HG03103 (cell line): ENCODE results near the gene PAOX.

ENCODE experiments used
- ATAC-seq: cut with Tn5 transposase; IDR thresholded peaks from one replicate; pipeline ENCODE4 v1.9.1; 2021; ENCODE audit warnings: low read depth; ENCODE audit not compliant: unreplicated experiment

The PAOX gene

DNA sequence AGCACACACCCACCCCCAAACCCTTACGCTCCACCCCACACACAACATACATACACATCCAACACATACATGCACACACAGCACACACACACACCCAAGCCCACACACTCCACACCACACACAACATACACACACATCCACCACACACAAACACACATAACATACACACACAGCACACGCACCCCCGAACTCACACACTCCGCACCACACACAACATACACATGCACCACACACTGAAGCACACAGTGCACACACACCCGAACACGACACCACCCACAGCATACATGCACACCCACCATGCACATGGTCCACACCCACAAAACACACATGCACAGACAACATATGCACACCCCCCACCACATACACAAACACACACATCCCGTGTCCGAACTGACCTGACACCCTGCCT is 29.9 kb upstream of the PAOX start:
- no peak for ATAC-seq

DNA sequence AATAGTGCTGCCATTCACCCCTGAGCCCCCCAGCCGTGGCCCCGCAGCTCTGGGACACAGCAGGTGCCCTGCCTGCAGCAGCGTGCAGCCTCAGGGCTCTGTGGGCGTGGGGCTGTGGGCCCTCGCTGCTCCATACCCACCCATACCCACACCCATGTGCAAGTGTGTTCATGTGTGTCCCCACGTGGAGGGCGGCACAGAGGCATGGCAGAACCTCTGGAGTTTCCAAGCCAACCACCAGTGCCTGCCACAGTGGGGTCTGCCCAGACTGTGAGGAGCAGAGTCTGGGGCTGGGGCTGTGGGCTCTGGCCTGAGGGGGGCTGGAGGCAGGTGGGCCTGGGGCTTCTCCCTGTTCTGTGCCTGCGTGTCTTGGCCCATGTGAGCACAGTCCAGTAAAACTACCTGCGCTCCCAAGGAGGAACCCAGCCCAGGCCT is 29.5 kb upstream of the PAOX start:
- ATAC-seq = no peak

DNA sequence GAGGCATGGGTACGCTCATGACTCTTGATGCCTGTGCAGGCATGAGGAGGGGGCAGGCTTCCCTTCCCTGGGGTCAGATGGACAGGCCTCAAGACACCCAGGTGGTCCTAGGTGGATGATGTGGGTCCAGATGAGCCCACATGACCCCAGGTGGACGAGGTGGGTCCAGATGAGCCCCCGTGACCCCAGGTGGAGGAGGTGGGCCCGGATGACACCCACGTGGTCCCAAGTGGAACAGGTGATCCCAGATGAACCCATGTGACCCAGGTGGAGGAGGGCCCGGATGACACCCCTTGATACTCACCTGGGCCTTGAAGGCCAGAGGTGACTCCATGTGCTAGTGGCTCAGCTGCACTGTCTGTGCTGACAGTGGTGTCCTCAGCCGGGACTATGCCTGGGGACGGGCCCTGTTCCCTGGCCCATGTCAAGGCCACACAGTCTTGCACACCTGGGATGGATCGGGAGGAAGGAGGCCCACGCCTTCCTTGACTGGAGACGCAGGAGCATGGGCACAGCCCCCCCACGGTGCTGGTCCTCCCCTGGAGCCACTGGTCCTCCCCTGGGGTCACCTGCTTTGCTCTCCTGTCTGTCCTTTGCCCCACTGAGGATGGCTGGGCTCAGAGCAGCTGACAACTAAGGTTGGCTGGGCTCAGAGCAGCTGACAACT is 28.6 kb upstream of the PAOX start:
- ATAC-seq = no peak

DNA sequence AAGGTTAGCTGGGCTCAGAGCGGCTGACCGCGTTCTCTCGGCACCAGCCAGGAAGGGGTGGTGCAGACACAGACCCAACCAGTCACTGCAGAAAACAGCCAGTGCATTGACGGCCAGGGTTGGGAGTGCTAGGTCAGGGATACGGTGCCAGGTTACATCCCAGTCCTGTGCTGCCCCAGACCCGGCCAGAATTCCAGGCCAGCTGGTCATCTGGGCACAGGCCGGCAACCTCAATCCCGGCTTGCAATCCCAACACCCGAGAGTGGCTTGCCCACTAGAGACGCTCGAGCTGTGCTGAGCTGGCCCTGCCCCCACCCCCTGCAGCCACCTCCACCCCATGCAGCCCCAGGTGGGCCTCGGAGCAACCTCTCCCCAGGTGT is 28.1 kb upstream of the PAOX start:
- ATAC-seq = no peak

DNA sequence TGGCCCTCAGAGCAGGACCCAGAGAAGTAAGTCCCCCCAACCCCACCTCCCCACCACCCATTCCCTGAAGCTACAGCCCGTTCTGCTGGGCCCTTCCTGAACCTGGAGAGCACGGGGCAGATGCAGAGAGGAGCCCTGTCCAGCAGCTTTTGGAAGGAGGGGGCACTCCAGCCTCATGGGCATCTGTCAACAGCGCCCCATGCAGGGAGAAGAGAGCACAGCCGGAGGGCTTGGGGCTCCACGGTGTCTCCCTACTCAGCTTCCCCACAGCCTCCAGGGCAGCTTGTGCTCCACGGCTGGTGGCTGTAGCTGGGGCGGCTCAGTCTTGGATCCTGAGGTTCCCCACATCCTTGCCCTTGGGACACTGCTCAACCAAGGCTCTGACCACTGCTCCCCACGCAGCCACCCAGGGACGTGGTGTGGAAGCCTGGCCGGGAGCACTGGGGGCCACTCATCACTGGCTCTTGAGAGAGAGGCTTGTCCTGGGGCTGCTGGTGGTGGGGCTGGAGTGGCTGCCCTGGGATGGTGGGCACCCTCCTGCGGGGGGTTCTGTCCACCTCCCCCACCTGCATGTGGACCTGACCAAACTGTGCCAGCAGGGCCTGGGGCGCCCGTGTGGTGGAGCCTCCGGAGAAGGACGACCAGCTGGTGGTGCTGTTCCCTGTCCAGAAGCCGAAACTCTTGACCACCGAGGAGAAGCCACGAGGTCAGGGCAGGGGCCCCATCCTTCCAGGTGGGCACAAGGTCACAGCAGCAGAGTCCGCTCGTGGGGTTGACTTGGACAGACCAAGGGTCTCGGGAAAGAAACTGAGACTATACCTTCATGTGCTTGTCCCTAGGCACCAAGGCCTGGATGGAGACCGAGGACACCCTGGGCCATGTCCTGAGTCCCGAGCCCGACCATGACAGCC is 27.4 kb upstream of the PAOX start:
- ATAC-seq = no peak

DNA sequence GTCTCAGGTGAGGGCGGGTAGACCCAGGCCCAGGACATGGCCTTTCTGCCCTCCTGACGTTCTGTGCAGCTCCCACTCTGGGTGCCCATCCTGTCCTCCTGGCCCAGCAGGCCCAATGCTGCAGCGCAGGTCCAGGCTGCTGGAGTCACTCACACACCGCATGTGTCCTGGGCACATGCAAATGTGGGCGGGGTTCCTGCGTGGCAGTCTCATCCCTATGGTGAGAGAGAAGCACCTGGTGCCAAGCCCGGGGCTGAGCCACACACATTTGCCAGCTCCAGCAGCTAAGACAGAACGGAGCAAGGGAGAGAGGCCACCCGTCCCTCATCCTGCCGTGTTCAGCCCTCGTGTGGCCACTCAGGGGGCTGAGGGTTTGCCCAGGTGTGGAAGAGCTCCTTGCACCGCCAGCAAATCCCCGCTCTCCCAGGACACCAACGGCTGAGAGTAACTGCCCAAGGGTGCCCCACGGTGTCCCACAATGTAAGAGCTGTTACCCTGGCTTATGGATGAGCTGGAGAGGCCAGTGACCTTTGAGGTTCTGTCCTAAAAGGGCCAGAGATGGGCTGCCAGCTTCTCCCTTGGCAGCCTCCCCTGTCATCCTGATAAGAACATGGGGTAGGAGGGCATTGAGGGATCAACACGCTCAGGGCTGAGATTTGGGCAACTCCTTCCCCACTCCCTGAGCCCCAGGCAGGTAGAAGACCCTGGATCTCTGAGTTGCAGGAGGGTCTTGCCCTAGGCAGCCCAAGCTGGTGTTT is 25.7 kb upstream of the PAOX start:
- no peak for ATAC-seq

DNA sequence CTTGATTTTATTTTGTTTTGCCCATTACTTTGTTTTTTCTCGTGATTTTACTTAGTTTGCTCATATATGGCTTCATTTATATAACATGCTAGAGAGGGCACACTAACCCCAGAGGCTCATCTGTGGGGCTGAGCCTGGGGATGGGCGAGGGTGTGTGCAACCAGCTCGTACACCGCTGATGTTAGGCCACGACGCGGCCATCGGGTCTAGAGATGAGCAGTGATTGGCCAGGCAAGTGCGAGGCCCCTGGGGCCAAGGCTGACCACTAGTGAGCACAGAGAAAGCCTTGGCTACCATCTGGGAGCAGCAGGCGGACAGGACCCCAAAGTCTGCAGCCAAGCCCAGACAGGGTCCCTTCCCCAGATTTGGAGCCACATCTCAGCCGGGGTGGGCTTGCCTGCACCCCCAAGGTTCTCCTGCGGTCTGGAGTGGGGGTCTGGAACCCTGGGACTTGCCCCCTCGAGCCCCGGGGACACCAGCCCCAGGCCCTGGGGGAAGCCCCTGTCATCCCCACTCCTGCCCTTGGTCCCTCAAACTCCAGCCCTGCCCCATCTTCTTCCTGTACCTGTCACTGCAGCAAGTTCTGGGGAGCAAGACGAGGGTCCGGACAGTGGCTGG is 25.0 kb upstream of the PAOX start:
- ATAC-seq = no peak

DNA sequence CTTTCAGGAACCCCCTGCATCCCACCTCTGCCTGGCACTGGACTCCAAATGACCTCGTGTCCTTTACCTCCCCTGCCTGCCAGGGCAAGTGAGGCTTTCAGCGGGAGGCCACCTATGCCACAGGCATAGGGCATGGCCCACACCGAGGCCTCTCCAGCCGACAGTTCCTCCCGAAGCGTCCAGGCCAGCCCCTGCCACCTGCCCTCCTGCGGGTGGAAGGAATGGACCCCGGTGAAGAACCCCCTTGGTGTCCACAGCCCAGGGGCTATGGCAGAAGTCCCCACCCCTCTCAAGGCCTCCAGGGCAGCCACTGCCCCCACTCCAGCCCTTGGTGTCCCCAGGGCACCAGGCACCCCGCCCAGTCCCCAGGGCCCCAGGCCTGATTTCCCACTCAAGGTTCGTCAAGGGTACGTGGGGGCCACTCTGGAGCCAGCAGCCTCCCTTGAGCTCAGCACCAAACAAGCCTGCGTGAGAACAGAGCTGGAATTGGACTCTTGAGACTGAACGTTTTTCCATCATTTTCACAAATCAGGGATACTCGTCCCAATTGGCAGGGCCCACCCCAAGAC is 24.3 kb upstream of the PAOX start:
- no peak for ATAC-seq

DNA sequence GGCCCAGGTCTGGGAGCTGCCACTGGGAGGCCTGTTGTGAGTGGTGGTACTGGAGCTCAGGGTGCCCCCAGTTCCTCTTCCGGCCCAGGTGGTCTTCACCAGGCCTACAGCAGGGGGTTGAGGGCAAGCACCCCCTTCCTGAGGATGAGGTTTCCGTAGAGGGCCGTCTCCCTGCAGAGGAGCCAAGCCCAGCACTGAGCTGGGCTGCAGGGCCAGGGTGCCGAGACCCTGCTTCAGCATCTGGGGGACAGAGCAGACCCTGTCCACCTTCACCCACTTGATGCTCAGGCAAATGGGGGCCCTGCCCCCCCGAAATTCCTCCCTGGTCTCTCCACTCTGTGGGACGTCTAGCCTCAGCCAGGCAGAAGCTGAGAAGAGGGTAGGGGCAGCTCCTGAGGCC is 23.8 kb upstream of the PAOX start:
- ATAC-seq = no peak

DNA sequence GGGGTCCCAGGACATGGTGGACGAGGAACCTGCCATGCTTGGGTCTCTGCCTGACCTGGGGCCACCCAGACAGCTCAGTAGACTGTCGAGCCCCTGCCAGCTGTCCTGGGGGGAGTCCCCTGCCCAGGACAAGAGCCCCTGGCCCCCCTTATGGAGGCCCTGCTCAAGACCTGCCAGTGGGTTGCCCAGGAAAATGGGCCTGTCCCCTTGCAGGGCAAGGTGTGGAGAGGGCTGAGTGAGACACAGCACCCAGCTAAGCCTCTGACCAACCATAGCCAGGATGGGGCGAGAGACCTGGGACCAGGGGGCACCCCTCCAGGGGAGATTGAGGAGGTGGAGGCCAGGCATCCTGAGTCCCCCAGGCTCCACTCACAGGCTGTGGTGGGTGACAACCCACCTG is 23.1 kb upstream of the PAOX start:
- no peak for ATAC-seq

DNA sequence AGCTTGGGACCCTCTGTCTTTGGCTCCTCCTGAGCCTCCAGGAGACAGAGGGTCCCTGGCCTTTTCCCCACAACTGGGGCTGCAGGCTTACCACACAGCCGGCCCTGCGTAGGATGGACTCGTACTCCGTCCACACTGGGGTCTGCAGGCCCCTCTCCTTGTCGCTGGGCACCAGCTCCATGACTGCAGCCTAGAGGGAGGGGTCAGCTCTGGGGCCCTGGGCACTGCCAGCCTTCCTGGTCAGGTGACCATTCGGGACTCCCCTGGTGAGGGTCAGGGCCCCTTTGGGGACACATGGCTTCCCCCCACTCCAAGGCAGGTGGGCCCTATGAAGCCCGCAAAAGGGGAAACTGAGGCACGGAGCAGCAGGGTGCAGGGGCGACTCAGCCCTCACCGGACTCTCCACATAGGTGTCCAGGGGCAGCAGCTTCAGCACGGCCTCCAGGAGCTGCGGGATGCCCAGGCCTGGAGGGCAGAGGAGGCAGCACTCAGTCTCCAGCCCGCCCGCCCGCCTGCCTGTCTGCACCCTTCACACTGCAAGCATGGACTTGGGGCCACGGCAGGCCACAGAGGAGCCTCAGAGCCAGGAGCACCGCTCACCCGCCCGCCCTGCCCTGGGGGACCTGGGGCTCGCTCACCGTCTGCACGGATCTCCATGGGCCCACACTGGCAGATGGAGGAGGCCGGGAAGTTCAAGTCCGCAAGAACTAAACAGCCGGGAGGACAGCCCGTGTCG is 22.3 kb upstream of the PAOX start:
- no peak for ATAC-seq

DNA sequence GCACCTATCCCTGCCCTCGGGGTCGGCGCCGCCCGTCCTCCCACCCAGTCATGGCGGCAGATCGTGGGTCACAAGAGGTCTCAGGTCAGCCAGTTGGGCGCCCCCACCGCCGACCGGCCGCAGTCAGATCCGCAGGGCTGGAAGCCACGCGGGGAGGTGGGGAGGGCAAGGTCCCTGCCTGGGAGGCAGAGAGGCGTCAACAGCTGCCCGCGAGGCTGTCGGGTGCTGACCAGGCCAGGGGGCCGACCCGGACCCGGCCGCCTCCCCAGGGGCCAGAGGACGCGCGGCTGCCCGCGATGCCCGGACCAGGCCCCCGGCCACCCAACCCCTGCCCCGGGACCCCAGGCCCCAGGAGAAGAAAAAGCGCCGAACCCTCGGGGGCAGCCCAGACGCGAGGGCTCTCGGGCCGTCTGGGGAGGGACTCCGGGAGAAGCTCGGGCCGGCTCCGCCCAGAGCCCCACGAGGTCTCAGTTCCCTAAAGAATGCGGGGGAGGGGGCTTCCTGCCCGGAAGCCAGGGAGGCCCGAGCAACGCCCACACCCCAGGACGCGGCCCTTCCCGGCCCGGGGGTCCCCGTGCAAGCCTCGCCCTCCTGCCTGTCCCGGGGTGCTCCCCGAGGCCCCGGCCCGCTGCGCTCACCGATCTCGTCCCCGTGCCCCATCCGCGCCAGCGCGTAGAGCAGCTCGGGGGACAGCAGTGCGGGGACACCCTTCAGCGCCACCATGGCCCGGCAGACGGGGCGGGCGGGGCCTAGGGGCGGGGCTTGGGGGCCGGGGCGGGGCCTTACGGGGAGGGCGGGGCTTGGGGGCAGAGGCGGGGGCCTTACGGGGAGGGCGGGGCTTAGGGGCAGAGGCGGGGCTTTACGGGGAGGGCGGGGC is 21.5 kb upstream of the PAOX start, which contains the start of gene FUOM:
FUOM (minus strand) TSS at position 735 of the 877 bp plus-strand sequence; CDS start at position 723, 12 bp downstream.
- ATAC-seq = peak; percentile 57

DNA sequence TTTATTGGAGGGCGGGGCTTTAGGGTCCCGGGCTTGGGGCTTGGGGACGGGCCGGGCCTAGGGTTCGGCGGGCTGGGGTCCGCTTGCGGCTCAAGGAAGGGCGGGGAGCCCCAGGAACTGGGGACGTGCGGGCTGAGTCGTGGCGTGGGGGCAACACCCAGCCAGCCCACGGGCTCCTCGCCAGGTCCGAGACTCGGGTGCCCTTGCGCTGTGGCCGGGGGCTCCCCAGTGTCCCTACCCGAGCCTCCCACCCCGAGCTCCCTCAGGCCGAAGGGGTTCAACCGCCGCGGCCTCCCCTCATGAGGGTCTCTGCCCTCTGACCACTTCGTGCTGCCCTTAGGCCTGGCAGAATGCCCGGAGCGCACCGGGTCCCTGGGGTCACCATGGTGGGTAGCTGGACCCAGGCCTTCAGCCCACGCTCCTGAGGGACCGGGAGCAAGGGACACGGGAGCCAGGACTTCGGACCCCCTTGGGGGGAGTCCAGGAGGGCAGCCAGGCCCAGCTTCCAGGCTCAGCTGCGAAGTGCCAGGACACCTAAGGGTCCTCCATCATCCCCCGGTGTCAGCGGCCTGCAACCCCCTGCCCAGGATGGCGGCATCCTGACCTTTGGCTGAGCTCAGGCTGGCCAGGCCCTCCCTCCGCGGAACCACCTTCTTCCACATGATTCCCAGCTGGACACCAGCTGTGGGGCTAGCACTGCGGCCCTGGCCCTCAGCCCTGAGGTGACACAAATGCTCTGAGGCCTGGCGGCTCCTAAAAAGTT is 20.7 kb upstream of the PAOX start:
- ATAC-seq = no peak

DNA sequence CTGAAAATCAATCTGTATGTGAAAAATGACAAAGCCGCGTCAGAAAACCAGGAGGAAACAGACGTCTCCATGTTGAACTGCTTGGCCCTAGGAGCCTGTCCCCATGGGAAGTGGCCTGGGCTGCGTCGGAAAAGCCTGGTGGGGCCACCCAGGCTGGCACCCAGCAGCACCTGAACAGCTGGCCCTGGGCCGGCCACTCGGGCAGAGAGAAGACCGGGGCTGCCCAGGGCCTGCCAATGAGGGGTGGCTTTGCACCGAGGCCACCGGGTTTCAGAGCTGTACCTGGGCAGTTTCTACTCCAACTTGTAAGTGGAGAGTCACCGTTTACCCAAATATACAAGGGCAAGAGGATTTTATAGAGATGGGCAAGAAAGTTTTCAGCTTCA is 20.1 kb upstream of the PAOX start:
- no peak for ATAC-seq

DNA sequence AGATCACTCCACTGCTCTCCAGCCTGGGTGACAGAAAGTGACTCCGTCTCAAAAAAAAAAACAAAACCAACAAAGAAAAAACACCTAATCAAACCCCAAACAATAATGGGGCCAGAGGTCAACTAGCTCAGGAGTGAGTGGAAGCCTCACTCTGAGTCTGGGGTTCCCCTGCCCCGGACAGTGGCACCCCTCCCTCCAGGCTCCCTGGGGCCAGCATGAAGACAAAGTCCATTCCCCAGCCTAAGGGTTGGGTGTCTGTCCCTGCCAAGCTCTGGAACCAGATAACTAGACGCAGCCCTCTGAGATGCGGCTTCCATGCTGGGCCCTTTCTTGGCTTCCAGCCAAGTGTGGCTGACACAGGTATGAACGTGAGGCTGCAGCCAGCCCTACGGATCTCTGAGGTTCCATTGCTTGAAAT is 19.5 kb upstream of the PAOX start:
- ATAC-seq = no peak

DNA sequence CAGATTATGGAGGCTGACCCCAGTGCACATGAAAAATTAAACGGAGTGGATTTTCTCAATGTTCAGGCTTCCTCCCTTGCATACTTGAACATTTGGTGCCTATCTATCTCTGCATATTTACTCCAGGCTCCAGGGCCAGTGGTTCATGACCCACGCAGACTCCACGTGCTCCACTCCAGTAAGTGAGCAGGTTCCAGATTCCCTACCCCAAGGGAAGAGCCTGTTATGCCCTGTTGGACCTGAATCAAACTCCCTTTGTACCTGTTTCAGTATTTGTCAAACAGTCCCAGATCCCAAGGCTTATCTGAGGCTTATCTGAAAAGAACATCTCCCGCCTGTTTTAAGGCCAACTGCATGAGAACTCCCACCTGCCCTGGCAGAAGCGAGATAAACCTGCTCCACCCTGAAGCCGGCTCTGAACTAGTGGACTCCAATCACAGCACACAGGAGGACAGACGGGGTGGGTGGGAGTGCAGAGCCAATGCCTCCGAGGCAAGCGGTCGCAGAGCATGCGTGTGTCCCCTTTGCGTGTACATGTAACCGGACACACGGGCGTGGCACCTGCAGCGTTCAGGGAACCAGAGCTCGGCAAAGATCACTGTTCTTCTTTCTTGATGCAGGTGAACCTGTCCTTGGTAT is 19.0 kb upstream of the PAOX start:
- ATAC-seq = no peak

DNA sequence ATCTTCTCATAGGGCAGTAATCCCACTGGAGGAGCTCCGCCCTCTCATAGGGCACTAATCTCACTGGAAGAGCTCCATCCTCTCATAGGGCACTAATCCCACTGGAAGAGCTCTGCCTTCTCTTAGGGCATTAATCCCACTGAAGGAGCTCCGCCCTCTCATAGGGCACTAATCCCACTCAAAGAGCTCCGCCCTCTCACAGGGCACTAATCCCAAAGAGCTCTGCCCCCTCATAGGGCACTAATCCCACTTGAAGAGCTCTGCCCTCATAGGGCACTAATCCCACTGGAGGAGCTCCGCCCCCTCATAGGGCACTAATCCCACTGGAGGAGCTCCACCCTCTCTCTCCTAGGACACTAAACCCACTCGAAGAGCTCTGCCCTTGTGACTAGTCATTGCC is 17.8 kb upstream of the PAOX start:
- no peak for ATAC-seq
